B cell (primary cell): ENCODE measurements around the gene SRGAP1. TPM values are rescaled to one million over a fixed set of nuclear protein-coding genes. Genes with fewer than 3 reads are reported as not detected.

Source experiments
- ATAC-seq: fragments of 200-7000 bp; cut with Tn5 transposase; one replicate; pipeline ENCODE4 v1.10.0; 2021; ENCODE audit warnings: low read depth, mild to moderate bottlenecking, moderate number of reproducible peaks, moderate library complexity
- CTCF ChIA-PET: fragments of 350-600 bp; sonication (Branson Sonifier 250); formaldehyde crosslinking; loops from one replicate; lab custom pipeline; 2021; ENCODE audit warnings: antibody characterized with exemption, inconsistent platforms; lab: Charles Lee
- POLR2A ChIA-PET: fragments of 350-600 bp; sonication (Branson Sonifier 250); formaldehyde crosslinking; loops from one replicate; lab custom pipeline; 2021; ENCODE audit warnings: antibody characterized with exemption; lab: Charles Lee
- DNase-seq: peaks from one replicate; pipeline ENCODE4 v3.0.0; 2013
- H2AFZ ChIP-seq: 2 replicates; pipeline ENCODE4 v1.6.1; 2012; ENCODE audit warnings: mild to moderate bottlenecking, low read depth, low read length; ENCODE audit not compliant: insufficient read depth, poor library complexity, severe bottlenecking
- H3K27ac ChIP-seq, 2 donors: 1 replicate in 1 of 2; 2 replicates in 1 of 2; pipeline ENCODE4 v1.5.1; 2012 to 2013; ENCODE audit warnings: low read length in 2 of 2, mild to moderate bottlenecking in 2 of 2, moderate library complexity in 1 of 2
- H3K27me3 ChIP-seq, 4 experiments: fragments of 200-600 bp in 1 of 4; sonication (generic) in 1 of 4; replicated peaks in 1 of 4; 1 replicate in 2 of 4; 2 replicates in 2 of 4; pipeline versions ENCODE4 v1.6.1 to v1.7.0; 2013 to 2016; ENCODE audit warnings: low read length in 3 of 4, mild to moderate bottlenecking in 2 of 4, mixed read lengths in 1 of 4, moderate library complexity in 1 of 4; ENCODE audit not compliant: insufficient read depth in 4 of 4, control insufficient read depth in 3 of 4; ENCODE audit errors: control extremely low read depth in 1 of 4
- H3K36me3 ChIP-seq, 2 experiments: replicated peaks in 1 of 2; 1 replicate in 1 of 2; 2 replicates in 1 of 2; pipeline versions ENCODE4 v1.6.1 to v1.7.1; 2013; ENCODE audit warnings: low read length in 1 of 2; ENCODE audit not compliant: insufficient read depth in 2 of 2, control insufficient read depth in 1 of 2; ENCODE audit errors: control extremely low read depth in 1 of 2, extremely low read depth in 1 of 2
- H3K4me1 ChIP-seq, 2 donors: fragments of 200-600 bp in 1 of 2; sonication (generic) in 1 of 2; 1 replicate in 1 of 2; 2 replicates in 1 of 2; pipeline versions ENCODE4 v1.5.1 to v1.6.1; 2013 to 2017; ENCODE audit warnings: low read length in 2 of 2; ENCODE audit not compliant: control insufficient read depth in 2 of 2, insufficient read depth in 2 of 2
- H3K4me2 ChIP-seq: replicated peaks from 2 replicates; pipeline ENCODE3; 2012; ENCODE audit warnings: mild to moderate bottlenecking, low read depth, low read length; ENCODE audit not compliant: poor library complexity, severe bottlenecking
- H3K4me3 ChIP-seq, 5 experiments: fragments of 200-600 bp in 1 of 5; sonication (generic) in 1 of 5; 1 replicate in 3 of 5; 2 replicates in 2 of 5; pipeline versions ENCODE4 v1.5.1 to v1.7.0; 2011 to 2016; ENCODE audit warnings: low read length in 4 of 5, mild to moderate bottlenecking in 4 of 5, low read depth in 2 of 5, control low read depth in 1 of 5, moderate library complexity in 1 of 5; ENCODE audit not compliant: insufficient read depth in 1 of 5; ENCODE audit errors: control extremely low read depth in 1 of 5, extremely low read depth in 1 of 5
- H3K79me2 ChIP-seq: fragments of 200-600 bp; sonication (generic); one replicate; pipeline ENCODE4 v1.6.0; 2016; ENCODE audit warnings: low read length; ENCODE audit not compliant: control insufficient read depth, insufficient read depth
- H3K9ac ChIP-seq: fragments of 200-600 bp; sonication (generic); 2 replicates; pipeline ENCODE4 v1.6.1; 2017; ENCODE audit warnings: mild to moderate bottlenecking, low read length, moderate library complexity
- H3K9me3 ChIP-seq, 3 donors: one replicate each; pipeline versions ENCODE4 v1.6.1 to v1.7.1; 2013; ENCODE audit warnings: low read length in 2 of 3; ENCODE audit not compliant: control insufficient read depth in 2 of 3, insufficient read depth in 1 of 3; ENCODE audit errors: control extremely low read depth in 1 of 3
- H4K20me1 ChIP-seq: 2 replicates; pipeline ENCODE4 v1.6.0; 2012; ENCODE audit warnings: mild to moderate bottlenecking, low read length; ENCODE audit not compliant: insufficient read depth, control insufficient read depth, poor library complexity, severe bottlenecking
- H3K27ac Mint-ChIP-seq: one replicate; pipeline ENCODE4 v1.8.0; 2021; ENCODE audit warnings: mixed read lengths
- H3K27me3 Mint-ChIP-seq: one replicate; pipeline ENCODE4 v1.8.0; 2021; ENCODE audit warnings: mixed read lengths
- H3K4me1 Mint-ChIP-seq: one replicate; pipeline ENCODE4 v1.8.0; 2021; ENCODE audit warnings: mixed read lengths
- H3K4me3 Mint-ChIP-seq: one replicate; pipeline ENCODE4 v1.8.0; 2021; ENCODE audit warnings: mixed read lengths
- H3K9me3 Mint-ChIP-seq: one replicate; pipeline ENCODE4 v1.8.0; 2022; ENCODE audit warnings: mixed read lengths; ENCODE audit not compliant: insufficient read depth
- EZH2 ChIP-seq: IDR thresholded peaks from 2 replicates; pipeline ENCODE4 v1.6.1; 2012; ENCODE audit warnings: borderline replicate concordance, low read depth, mild to moderate bottlenecking, moderate library complexity, low read length; ENCODE audit not compliant: insufficient read depth, poor library complexity, severe bottlenecking
- WGBS: methylation state at CpG from one replicate; pipeline ENCODE4 v1.1.5; 2013; ENCODE audit warnings: missing lambda C conversion rate; ENCODE audit not compliant: insufficient coverage; 5-methylcytosine and 5-hydroxymethylcytosine counted together
- intact Hi-C: fragments of 100-400 bp; cut with micrococcal nuclease; formaldehyde crosslinking; loops from one replicate; pipeline ENCODE4 v1.10.0; 2022
- polyA plus RNA-seq: library from polyadenylated mRNA; depleted of rRNA; stranded (reverse); fragments of >200 nt; gene quantifications from 2 replicates; pipeline ENCODE4 v1.2.3, GENCODE V29; 2012
- total RNA-seq, 2 donors: library from RNA; stranded (reverse); fragments of 120-200 nt in 1 of 2; gene quantifications; 1 replicate in 1 of 2; 2 replicates in 1 of 2; pipeline versions ENCODE4 v1.2.3 to v1.2.4, GENCODE V29; 2013 to 2022
- TF ChIP-seq, protein P1 (sequence below): fragments of 200-600 bp; IDR thresholded peaks from one replicate; pipeline ENCODE4 v1.8.0; 2022; ENCODE audit warnings: antibody characterized with exemption, mild to moderate bottlenecking

The SRGAP1 gene
- total and polyA plus RNA-seq, 2 donors (not counting 1 experiment from before 2014, with no cell fraction given): under 0.01 to 0.22 TPM

DNA sequence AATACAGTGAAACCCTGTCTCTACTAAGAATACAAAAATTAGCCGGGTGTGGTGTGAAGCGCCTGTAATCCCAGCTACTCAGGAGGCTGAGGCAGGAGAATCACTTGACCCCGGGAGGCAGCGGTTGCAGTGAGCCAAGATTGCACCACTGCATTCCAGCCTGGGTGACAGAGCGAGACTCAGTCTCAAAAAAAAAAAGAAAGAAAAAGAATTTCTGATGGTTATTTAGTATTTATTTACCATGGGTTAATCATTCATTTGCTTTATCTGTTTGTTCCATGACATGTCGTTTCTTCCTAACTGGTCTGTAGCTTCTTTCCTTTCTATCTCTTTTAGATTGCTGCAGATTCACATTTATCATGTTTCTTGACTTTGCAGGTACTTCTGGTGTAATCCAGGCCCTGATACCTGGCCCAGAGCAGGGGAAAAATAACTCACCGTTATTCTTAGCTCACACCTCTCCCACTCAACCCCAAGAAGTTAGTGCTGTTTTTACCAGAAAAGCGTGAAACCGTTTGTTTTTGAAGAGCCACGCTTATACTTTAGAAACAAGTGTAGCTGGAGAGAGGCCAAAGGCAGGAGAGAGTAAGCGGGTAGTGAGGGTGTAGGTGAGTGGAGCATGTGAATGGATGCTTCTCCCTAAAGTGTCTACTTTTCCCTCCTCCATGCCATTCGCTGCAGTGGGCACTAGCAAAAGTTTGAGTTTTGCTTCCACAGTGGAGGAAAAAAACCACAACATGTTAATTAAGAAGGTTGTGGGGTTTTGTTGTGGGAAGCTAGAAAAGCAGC lies 45.4 kb downstream of the SRGAP1 start:
- DNase-seq: no peak
- 100% methylated on average over 5 of the region's 12 CpGs for WGBS
- Mint-ChIP-seq H3K27ac (no peak overlapping the region), H3K4me3 (no peak overlapping the region), H3K4me1 (no peaks in the 10 kb centered on the region), H3K9me3 (no peaks in the 10 kb centered on the region), H3K27me3 (peaks cover 9% of the 10 kb centered on the region)
- Histone ChIP-seq H3K4me1 (no peaks in the 10 kb centered on the region), H4K20me1 (no peaks in the 10 kb centered on the region), H3K9me3 (no peaks in the 10 kb centered on the region), H3K79me2 (no peaks in the 10 kb centered on the region), H2AFZ (no peak overlapping the region), H3K4me2 (no peak overlapping the region), H3K9ac (no peak overlapping the region), H3K27ac (no peak overlapping the region), H3K27me3 (no peaks in the 10 kb centered on the region), H3K4me3 (no peak overlapping the region), H3K36me3 (no peaks in the 10 kb centered on the region)
- ChIA-PET POLR2A (no interaction called here), CTCF (no interaction called here)
- no peak for ATAC-seq
- TF ChIP-seq, protein P1, sequence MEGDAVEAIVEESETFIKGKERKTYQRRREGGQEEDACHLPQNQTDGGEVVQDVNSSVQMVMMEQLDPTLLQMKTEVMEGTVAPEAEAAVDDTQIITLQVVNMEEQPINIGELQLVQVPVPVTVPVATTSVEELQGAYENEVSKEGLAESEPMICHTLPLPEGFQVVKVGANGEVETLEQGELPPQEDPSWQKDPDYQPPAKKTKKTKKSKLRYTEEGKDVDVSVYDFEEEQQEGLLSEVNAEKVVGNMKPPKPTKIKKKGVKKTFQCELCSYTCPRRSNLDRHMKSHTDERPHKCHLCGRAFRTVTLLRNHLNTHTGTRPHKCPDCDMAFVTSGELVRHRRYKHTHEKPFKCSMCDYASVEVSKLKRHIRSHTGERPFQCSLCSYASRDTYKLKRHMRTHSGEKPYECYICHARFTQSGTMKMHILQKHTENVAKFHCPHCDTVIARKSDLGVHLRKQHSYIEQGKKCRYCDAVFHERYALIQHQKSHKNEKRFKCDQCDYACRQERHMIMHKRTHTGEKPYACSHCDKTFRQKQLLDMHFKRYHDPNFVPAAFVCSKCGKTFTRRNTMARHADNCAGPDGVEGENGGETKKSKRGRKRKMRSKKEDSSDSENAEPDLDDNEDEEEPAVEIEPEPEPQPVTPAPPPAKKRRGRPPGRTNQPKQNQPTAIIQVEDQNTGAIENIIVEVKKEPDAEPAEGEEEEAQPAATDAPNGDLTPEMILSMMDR: no peak
- no peak for TF ChIP-seq EZH2
- intact Hi-C loops: no loop called here

DNA sequence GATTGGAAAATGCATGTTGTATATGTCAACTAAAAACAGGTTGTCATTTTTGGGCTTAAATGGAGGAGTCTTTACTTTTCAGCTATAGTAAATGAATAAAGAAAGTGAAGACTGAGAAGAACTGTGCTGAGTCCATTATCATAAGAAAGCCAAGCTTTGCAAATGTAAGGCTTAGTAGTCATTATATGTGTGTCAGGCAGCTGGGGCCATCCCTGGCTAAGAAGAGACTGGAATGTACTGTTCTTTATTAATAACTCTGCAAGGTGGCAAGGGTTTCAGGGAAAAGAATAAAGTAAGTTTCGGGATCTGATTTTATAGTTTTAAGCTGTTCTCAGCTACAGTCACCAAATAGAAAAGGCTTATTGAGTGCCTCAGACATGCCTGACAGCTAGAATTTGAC lies 48.7 kb downstream of the SRGAP1 start:
- no peaks in the 10 kb centered on the region for H3K4me1 Mint-ChIP-seq
- H3K4me3 Mint-ChIP-seq: no peak overlapping the region
- no peak overlapping the region for H3K9ac ChIP-seq
- no peaks in the 10 kb centered on the region for H3K4me1 ChIP-seq
- ChIA-PET POLR2A (no interaction called here), CTCF (interaction anchor here (0.7 kb wide), 1 partner anchor 13 kb away, joined by 3 read pairs; no protein-coding TSS in a partner anchor)
- intact Hi-C loops: no loop called here
- H3K9me3 ChIP-seq: no peaks in the 10 kb centered on the region
- peaks cover 2% of the 10 kb centered on the region for H3K27me3 Mint-ChIP-seq
- H3K36me3 ChIP-seq: no peaks in the 10 kb centered on the region
- no peak for ATAC-seq
- DNase-seq: no peak
- no peak overlapping the region for H3K27ac Mint-ChIP-seq
- H2AFZ ChIP-seq: no peak overlapping the region
- TF ChIP-seq, protein P1: no peak
- TF ChIP-seq EZH2: no peak
- H4K20me1 ChIP-seq: no peaks in the 10 kb centered on the region
- H3K27me3 ChIP-seq: no peaks in the 10 kb centered on the region
- H3K9me3 Mint-ChIP-seq: no peaks in the 10 kb centered on the region
- H3K4me2 ChIP-seq: no peak overlapping the region
- WGBS: 100% methylated on average over 1 of the region's 1 CpG
- no peak overlapping the region for H3K4me3 ChIP-seq
- no peaks in the 10 kb centered on the region for H3K79me2 ChIP-seq
- no peak overlapping the region for H3K27ac ChIP-seq
